ENCODE results near the gene PSMD13. TPM values are rescaled to one million over a fixed set of nuclear protein-coding genes. Genes with fewer than 3 reads are reported as not detected.

PSMD13 gene
- total and polyA plus RNA-seq, 2 donors (not counting 1 experiment from before 2014, with no cell fraction given), result 98.0 to 104 TPM

GRCh38 chr11:270451-271318, 33.9 kb downstream of the PSMD13 start:
- POLR2A ChIA-PET, result interaction anchor here (1.2 kb wide), 1 partner anchor 8 kb away, joined by 3 read pairs; no protein-coding TSS in a partner anchor
- Mint-ChIP-seq H3K27ac (peak overlapping the region; percentile 94), H3K4me1 (peaks cover 43% of the 10 kb centered on the region), H3K27me3 (no peaks in the 10 kb centered on the region), H3K4me3 (peak overlapping the region; percentile 10), H3K9me3 (ENCODE audit: insufficient read depth) (peaks cover 2% of the 10 kb centered on the region)
- peaks cover 33 to 37% of the 10 kb centered on the region in 2 donors for H3K4me1 ChIP-seq (ENCODE audit: control insufficient read depth in 2 of 2, insufficient read depth in 2 of 2, low read length in 2 of 2)
- no peaks in the 10 kb centered on the region for H3K27me3 ChIP-seq (replicated peaks in 1 of 4; ENCODE audit: control extremely low read depth in 1 of 4, control insufficient read depth in 3 of 4, insufficient read depth in 4 of 4, low read length in 3 of 4)
- WGBS (ENCODE audit: insufficient coverage), result 87% methylated on average over 14 of the region's 18 CpGs
- peaks cover 0 to 13% (median 5%) of the 10 kb centered on the region in 3 donors for H3K9me3 ChIP-seq (ENCODE audit: control extremely low read depth in 1 of 3, control insufficient read depth in 2 of 3, insufficient read depth in 1 of 3, low read length in 2 of 3)
- H3K79me2 ChIP-seq (ENCODE audit: control insufficient read depth, insufficient read depth, low read length), result peaks cover 11% of the 10 kb centered on the region
- no peaks in the 10 kb centered on the region for H3K36me3 ChIP-seq (replicated peaks in 1 of 2; ENCODE audit: control extremely low read depth in 1 of 2, control insufficient read depth in 1 of 2, extremely low read depth in 1 of 2, insufficient read depth in 2 of 2, low read length in 1 of 2)
- H3K4me3 ChIP-seq (ENCODE audit: control extremely low read depth in 1 of 5, extremely low read depth in 1 of 5, insufficient read depth in 1 of 5, low read depth in 2 of 5, low read length in 4 of 5), result no peak overlapping the region
- CTCF ChIA-PET, result interaction anchor here (1.2 to 1.4 kb wide), 2 partner anchors 12 to 20 kb away, joined by 4 to 5 read pairs; no protein-coding TSS in a partner anchor
- H3K27ac ChIP-seq (ENCODE audit: low read length in 2 of 2), result peak overlapping the region; percentile 96 to 98
- TF ChIP-seq EZH2 (IDR thresholded peaks at IDR 0.05; ENCODE audit: borderline replicate concordance, insufficient read depth, low read depth, low read length, poor library complexity, severe bottlenecking), result no peak
- TF ChIP-seq CTCF (IDR thresholded peaks at IDR 0.05), result no peak
- DNase-seq, result peak; percentile 10
- H2AFZ ChIP-seq (ENCODE audit: insufficient read depth, low read depth, low read length, poor library complexity, severe bottlenecking), result no peak overlapping the region
- ATAC-seq (ENCODE audit: low read depth), result no peak
- peak overlapping the region; percentile 96 for H3K4me2 ChIP-seq (replicated peaks; ENCODE audit: low read depth, low read length, poor library complexity, severe bottlenecking)
- intact Hi-C loops (cut with micrococcal nuclease), result no loop called here
- no peaks in the 10 kb centered on the region for H4K20me1 ChIP-seq (ENCODE audit: control insufficient read depth, insufficient read depth, low read length, poor library complexity, severe bottlenecking)
- H3K9ac ChIP-seq (ENCODE audit: low read length), result no peak overlapping the region

- peaks cover 11% of the 10 kb centered on the region for H3K79me2 ChIP-seq (ENCODE audit: control insufficient read depth, insufficient read depth, low read length)
- no peak overlapping the region for H3K27ac ChIP-seq (ENCODE audit: low read length in 2 of 2)
- WGBS (ENCODE audit: insufficient coverage), result 97% methylated on average over 7 of the region's 8 CpGs
- ChIA-PET CTCF (interaction anchor here (1.2 to 1.4 kb wide), 2 partner anchors 11 to 21 kb away, joined by 4 to 5 read pairs; no protein-coding TSS in a partner anchor), POLR2A (interaction anchor here (1.2 kb wide), 1 partner anchor 8 kb away, joined by 3 read pairs; no protein-coding TSS in a partner anchor)
- no peaks in the 10 kb centered on the region for H4K20me1 ChIP-seq (ENCODE audit: control insufficient read depth, insufficient read depth, low read length, poor library complexity, severe bottlenecking)
- peaks cover 46% of the 10 kb centered on the region for H3K4me1 Mint-ChIP-seq
- DNase-seq (no peak), ATAC-seq (ENCODE audit: low read depth) (no peak)
- no peaks in the 10 kb centered on the region for H3K27me3 Mint-ChIP-seq
- no peaks in the 10 kb centered on the region for H3K27me3 ChIP-seq (replicated peaks in 1 of 4; ENCODE audit: control extremely low read depth in 1 of 4, control insufficient read depth in 3 of 4, insufficient read depth in 4 of 4, low read length in 3 of 4)
- H3K27ac Mint-ChIP-seq, result no peak overlapping the region
- intact Hi-C loops (cut with micrococcal nuclease), result no loop called here
- no peak overlapping the region for H3K4me3 Mint-ChIP-seq
- no peak overlapping the region for H2AFZ ChIP-seq (ENCODE audit: insufficient read depth, low read depth, low read length, poor library complexity, severe bottlenecking)
- no peak overlapping the region for H3K4me2 ChIP-seq (replicated peaks; ENCODE audit: low read depth, low read length, poor library complexity, severe bottlenecking)
- no peaks in the 10 kb centered on the region for H3K36me3 ChIP-seq (replicated peaks in 1 of 2; ENCODE audit: control extremely low read depth in 1 of 2, control insufficient read depth in 1 of 2, extremely low read depth in 1 of 2, insufficient read depth in 2 of 2, low read length in 1 of 2)
- no peak overlapping the region for H3K9ac ChIP-seq (ENCODE audit: low read length)
- peaks cover 2% of the 10 kb centered on the region for H3K9me3 Mint-ChIP-seq (ENCODE audit: insufficient read depth)
- peaks cover 0 to 9% (median 3%) of the 10 kb centered on the region in 3 donors for H3K9me3 ChIP-seq (ENCODE audit: control extremely low read depth in 1 of 3, control insufficient read depth in 2 of 3, insufficient read depth in 1 of 3, low read length in 2 of 3)
- TF ChIP-seq CTCF (IDR thresholded peaks at IDR 0.05) (no peak), EZH2 (IDR thresholded peaks at IDR 0.05; ENCODE audit: borderline replicate concordance, insufficient read depth, low read depth, low read length, poor library complexity, severe bottlenecking) (no peak)
- peaks cover 33 to 37% of the 10 kb centered on the region in 2 donors for H3K4me1 ChIP-seq (ENCODE audit: control insufficient read depth in 2 of 2, insufficient read depth in 2 of 2, low read length in 2 of 2)
- no peak overlapping the region for H3K4me3 ChIP-seq (ENCODE audit: control extremely low read depth in 1 of 5, extremely low read depth in 1 of 5, insufficient read depth in 1 of 5, low read depth in 2 of 5, low read length in 4 of 5)
Measured at GRCh38 chr11:271319-271715, 34.5 kb downstream of the PSMD13 start.

Data from B cell (primary cell).